ENCODE measurements around the gene GLB1L2. TPM values are rescaled to one million over a fixed set of nuclear protein-coding genes. Genes with fewer than 3 reads are reported as not detected.

GLB1L2 gene
- total and polyA plus RNA-seq, 8 donors: 4.1 to 11.9 (median 5.1) TPM

- DNase-seq (no peak), ATAC-seq (no peak)
- peaks cover 0 to 10% of the 10 kb centered on the region in 2 donors for H3K27me3 ChIP-seq
- no peaks in the 10 kb centered on the region for H3K9me3 ChIP-seq
- intact Hi-C loops (cut with DNase I): no loop called here
- H3K27ac ChIP-seq: no peak overlapping the region
- no peak overlapping the region for H3K4me3 ChIP-seq
- no peaks in the 10 kb centered on the region for H3K4me1 ChIP-seq
- no peaks in the 10 kb centered on the region for H3K36me3 ChIP-seq
- no peak for TF ChIP-seq CTCF (IDR thresholded peaks at IDR 0.05)
Measured at GRCh38 chr11:134287561-134287960, 44.2 kb upstream of the GLB1L2 start.

- intact Hi-C loops (cut with DNase I): no loop called here
- ATAC-seq (no peak), DNase-seq (no peak)
Measured at GRCh38 chr11:134288486-134288885, 43.3 kb upstream of the GLB1L2 start.

GRCh38 chr11:134289167-134289566 lies 42.6 kb upstream of the GLB1L2 start:
- no peak overlapping the region for H3K4me3 ChIP-seq
- H3K4me1 ChIP-seq: no peaks in the 10 kb centered on the region
- H3K36me3 ChIP-seq: no peaks in the 10 kb centered on the region
- intact Hi-C loops (cut with DNase I): no loop called here
- DNase-seq: no peak
- no peak for TF ChIP-seq CTCF (IDR thresholded peaks at IDR 0.05)
- no peak overlapping the region for H3K27ac ChIP-seq
- no peaks in the 10 kb centered on the region for H3K9me3 ChIP-seq
- no peak for ATAC-seq
- H3K27me3 ChIP-seq: peaks cover 0 to 8% of the 10 kb centered on the region in 2 donors

More at GRCh38 chr11:134288486-134288885, 43.3 kb upstream of the GLB1L2 start:
- no peaks in the 10 kb centered on the region for H3K36me3 ChIP-seq
- no peaks in the 10 kb centered on the region for H3K9me3 ChIP-seq
- no peak overlapping the region for H3K27ac ChIP-seq
- H3K4me1 ChIP-seq: no peaks in the 10 kb centered on the region
- peaks cover 0 to 8% of the 10 kb centered on the region in 2 donors for H3K27me3 ChIP-seq
- TF ChIP-seq CTCF (IDR thresholded peaks at IDR 0.05): no peak
- H3K4me3 ChIP-seq: no peak overlapping the region

- Histone ChIP-seq H3K27ac (no peak overlapping the region), H3K27me3 (peaks cover 0 to 8% of the 10 kb centered on the region in 2 donors), H3K9me3 (no peaks in the 10 kb centered on the region), H3K36me3 (no peaks in the 10 kb centered on the region), H3K4me3 (no peak overlapping the region), H3K4me1 (no peaks in the 10 kb centered on the region)
- intact Hi-C loops (cut with DNase I): no loop called here
- ATAC-seq (no peak), DNase-seq (no peak)
- TF ChIP-seq CTCF (IDR thresholded peaks at IDR 0.05): no peak
Measured at GRCh38 chr11:134289789-134290188, 42.0 kb upstream of the GLB1L2 start.

GRCh38 chr11:134290646-134291045 lies 41.1 kb upstream of the GLB1L2 start:
- Histone ChIP-seq H3K27me3 (peaks cover 0 to 8% of the 10 kb centered on the region in 2 donors), H3K36me3 (no peaks in the 10 kb centered on the region), H3K4me1 (no peaks in the 10 kb centered on the region), H3K27ac (no peak overlapping the region), H3K9me3 (no peaks in the 10 kb centered on the region), H3K4me3 (no peak overlapping the region)
- no peak for TF ChIP-seq CTCF (IDR thresholded peaks at IDR 0.05)
- intact Hi-C loops (cut with DNase I): no loop called here
- ATAC-seq: no peak
- no peak for DNase-seq
